NCI-H82 treated with DMSO at 0.1 percent for 48 hours (cell line): ENCODE results near the gene EBLN2.
"Not testable (repeated sequence)": the region's sequence is repeated elsewhere in the genome, so short reads cannot be mapped to it uniquely, and the experiment has no call there.

Experiments used
- DNase-seq: peaks from one replicate; lab custom pipeline; 2025; ENCODE audit not compliant: unreplicated experiment; lab: John Stamatoyannopoulos, UW

Gene EBLN2

DNA sequence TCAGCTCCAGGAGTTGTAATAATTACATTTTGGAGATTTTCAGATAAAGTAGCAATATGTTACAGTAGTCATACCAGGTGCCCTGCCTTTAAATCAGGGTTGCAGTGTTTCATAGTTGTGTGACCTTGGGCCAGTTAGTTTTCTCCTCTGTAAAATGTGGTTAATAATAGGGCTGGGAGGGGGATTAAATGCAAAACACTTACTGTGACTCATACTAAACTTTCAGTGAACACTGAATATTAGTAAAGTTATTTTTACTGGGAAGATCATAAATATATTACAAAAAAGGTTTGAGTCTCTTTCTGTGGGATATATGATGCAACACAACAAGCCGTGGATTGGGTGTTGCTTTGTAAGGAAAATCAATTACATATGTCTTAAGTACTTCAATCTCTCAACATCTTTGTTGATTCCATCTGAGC is 1.1 kb upstream of the EBLN2 start:
- DNase-seq, result no peak

DNA sequence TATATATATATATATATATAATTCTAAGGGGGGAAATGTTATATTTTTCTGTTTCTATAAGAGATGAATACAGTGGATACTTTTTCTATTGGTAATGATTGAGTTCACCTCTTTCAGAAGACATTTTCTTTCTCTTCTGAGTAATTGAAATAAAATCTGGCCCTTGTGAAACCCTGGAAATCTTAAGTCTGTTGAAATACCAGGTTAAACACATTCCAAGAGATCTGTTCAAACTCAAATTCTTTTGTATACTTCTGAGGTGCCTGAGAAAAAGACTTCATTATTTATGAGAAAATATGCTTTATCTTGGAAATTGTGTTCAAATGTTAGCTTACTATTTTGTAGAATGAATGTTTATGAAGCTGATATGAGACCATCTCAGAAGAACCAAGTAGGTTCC is 4.8 kb downstream of the EBLN2 start:
- not testable (repeated sequence) for DNase-seq

DNA sequence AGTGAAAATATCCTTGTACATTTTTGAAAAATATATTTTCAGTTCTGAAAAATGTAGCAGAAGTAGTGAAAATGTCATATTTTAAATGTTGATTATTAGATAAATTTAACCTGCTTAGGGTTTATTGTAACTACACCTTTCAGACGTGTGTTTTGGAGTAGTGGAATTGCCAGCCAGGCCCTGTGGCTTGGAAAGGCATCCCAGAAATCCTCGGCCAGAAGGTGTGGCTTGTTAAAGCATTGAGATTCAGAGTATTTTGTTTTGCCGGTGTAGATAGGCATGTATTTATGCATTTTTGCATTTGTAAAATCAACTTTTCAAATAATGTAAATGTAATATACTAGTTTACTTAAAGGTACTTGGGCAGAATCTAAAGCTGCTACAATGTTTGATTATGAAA is 7.0 kb downstream of the EBLN2 start:
- no peak for DNase-seq

DNA sequence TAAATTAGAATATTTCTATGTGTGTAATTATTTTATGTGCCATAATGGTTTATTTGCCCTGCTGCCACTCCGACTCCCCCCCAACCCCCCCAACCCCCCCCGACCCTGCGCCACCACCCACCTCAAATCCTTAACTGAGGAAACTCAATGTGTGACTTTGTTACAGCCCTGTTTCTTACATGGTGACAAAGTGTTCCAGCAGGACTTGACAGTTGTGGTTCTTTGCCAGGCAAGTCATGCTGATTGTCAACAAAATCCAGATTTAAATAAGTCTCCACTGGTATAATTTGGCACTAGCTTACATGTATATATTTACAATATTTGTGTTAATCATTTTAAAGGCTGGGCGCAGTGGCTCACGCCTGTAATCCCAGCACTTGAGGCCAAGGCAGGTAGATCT is 7.7 kb downstream of the EBLN2 start:
- no peak for DNase-seq

DNA sequence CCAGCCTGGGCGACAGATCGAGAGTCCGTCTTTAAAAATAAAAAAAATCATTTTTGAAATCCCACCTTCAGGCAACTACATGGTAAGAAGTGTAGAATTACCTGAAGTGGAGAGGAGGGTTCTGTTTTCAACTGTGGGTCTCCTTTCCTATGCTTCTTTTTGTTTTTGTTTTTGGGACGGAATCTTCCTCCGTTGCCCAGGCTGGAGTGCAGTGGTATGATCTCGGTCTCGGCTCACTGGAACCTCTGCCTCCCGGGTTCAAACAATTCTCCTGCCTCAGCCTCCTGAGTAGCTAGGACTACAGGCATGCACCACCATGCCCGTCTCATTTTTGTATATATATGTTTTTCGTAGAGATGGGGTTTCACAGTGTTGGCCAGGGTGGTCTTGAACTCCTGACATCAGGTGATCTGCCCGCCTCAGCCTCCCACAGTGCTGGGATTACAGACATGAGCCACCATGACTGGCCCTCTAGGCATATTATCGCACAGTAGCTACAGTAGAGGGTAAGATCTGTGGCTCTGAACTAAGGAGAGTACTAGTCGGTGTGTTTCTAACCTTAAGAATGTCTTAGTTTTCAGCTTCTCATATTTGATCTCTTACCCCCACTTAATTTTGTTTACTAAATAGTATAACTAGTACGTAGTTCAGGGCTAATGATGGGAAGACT is 8.5 kb downstream of the EBLN2 start:
- no peak for DNase-seq

DNA sequence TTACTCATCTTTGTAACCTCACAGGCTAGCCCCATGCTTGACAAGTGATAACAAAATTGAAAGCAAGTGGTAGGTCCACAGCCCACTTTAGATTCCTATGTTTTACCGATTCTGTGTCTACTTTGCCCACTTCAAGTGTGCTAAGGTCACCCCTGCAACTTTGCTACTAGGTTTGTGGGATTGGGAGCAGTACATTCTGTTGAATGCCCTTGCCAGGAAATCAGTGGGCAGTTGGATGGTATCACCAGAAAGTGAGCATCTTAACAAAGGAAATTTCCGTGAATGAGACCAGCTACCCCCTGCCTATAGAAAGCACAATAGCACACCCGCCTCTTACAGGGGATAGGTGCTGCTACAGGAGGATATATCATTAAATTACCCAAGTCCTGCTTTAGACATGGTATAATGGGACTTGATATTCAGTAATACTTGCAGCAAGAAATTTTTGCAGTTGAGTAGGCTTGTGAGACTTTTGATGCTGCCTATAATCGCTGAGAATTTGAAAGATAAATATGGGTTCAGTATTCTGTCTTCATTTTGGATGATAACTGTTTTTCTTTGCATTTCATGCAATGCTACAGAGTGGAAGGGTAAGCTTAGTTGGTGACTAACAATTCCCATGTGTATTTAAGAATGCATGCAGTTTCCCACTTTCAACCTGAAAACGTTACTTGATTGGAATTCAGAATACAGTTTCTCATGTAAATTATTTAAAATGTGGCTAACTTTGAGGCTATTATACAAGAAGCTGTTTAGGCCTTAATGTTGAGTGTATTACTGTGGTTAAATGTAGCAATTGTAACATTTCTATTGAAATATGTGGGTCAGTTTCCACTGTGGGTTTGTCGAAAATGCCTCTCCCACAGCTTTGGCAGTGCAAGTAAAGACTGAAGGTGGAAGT is 9.5 kb downstream of the EBLN2 start:
- DNase-seq, result no peak

DNA sequence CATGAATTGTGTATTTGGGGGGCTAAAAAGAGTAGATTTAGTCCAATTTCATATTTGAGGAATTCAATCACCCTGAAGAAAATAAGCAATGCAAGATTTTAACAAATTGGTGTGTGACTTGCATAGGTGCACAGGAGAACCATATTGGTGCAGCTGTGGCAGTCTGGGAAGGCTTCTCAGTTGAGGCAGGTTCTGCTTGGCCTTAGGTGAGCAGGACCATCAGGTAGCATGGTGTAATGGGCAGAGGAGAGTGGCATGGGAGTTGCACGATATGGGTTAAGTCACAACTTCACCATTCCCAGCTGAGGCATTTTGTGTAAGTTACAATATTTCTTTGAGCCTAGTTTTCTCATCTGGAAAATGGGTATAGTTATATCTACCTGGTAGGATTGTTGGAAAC is 10.5 kb downstream of the EBLN2 start:
- no peak for DNase-seq

DNA sequence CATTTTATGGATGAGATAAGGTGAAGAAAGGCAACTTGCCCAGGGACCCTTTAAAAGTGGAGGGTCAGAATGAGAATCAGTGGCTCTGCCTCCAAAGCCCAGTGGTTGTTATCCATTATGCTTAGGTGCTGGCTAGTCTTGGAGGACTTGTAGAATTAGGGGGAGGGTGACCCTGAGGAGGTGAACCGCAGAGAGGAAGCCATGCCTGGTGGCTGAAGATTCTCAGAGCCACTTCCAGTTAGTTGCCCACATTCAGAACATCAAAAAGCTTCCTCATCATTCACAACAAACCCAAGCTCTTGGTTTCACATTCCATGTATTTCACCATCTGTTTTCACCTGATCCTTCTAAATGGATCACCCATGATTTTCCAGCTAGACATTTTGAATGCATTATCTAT is 11.2 kb downstream of the EBLN2 start:
- DNase-seq, result no peak

DNA sequence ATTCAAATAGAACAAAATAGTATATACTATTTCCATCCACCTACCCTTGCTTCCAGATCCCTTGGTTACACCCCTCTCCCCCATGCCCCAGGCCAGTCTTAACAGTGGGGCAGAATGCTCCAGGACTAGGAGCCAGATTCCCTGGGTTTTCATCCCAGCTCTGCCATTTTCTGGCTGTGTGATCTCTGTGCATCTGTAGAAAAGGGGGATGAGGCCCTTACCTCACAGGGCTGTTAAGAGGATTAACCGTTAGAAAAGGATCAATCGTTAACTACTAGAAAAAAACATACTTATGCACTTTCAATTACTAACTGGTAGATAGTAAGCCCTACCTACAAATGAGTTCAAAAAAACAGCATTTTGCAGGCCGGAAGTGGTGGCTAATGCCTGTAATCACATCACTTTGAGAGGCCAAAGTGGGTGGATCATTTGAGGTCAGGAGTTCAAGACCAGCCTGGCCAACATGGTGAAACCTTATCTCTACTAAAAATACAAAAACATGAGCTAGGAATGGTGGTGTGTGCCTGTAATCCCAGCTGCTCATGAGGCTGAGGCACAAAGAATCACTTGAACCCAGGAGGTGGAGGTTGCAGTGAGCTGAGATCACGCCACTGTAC is 11.7 kb downstream of the EBLN2 start:
- DNase-seq, result peak; percentile 65

DNA sequence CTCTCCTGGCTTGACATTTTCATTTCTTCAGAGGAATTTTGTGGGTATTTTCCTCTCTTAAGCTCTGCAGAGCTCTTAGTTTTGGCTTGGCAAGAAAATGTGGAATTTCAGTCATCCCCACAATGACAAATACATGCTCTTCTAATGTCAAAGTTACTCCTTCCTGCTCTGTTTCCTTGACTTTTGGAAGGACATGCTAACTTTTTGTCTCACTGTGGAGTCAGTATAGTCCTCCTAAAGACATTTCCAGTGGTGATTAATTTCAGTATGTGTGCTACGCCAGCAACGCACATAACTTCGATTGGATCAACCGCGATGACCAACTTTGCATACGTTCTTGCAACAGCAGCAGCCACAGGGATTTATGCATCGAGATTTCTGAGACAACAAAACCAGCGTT is 13.3 kb downstream of the EBLN2 start:
- no peak for DNase-seq

DNA sequence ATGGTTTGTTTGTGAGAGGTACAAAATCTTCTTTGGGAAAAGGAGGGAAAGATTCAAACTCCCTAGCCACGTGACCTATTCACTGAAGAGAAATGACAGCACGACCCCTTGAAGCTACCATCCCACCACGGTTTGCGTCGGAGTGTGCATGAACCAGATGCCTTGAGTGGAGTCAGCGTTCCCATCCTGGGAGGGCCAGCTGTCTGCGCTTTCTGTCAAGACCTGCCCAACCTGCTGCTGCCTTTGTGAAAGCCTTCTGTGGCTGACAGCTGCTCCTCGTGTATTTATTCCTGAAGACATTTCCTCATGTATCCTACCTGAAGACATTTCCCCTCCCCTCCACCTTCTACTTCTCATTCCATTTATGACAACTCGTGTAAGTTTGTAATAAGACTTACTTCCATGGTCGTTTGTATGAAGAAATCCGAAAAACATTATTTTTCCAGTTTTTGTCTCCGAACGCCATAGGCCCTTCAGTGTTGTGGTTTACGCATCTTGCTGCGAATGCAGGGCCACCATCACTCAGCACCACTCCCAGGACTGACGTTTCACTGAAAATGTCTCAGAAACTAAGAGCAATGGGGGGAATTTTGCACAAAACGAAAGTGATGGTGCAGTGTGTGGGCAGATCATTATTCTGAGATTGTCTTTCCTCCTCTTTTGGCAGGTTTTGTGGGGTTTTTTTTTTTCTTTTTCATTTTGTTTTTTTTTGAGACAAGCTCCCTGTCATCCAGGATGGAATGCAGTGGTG is 18.9 kb downstream of the EBLN2 start:
- DNase-seq, result no peak

DNA sequence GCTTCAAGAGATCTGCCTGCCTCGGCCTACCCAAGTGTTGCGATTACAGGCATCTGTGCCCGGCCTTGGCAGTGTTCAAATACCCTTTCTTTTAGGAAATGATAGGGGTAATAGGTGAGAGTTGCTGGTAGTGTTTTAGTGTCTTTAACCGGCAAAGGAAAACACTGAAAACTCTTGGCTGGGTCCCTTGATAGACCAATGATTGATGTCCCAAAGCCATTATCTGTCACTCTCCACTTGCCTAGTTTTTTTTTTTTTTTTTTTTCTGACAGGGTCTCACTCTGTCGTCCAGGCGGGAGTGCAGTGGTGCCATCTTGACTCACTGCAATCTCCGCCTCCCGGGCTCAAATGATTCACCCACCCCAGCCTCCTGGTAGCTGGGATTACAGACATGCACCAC is 19.7 kb downstream of the EBLN2 start:
- DNase-seq, result no peak

DNA sequence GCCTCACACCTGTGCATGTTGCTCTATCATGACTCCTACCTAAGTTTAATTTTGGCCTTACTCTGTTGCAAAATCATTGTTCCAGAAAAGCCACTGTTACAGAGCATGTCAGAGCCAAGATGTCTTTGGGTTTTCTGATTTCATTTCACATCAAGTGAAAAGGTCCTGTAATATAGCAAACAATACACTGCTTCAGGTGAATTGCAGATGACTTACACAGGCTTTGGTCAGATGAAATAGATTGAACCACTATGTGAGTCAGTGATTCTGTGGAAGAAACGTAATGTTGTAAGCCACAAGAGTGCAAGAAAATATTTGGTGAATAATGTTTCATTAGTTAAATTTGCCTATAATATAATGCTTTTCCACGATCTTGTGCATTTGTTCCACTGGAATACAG is 22.7 kb downstream of the EBLN2 start:
- no peak for DNase-seq

DNA sequence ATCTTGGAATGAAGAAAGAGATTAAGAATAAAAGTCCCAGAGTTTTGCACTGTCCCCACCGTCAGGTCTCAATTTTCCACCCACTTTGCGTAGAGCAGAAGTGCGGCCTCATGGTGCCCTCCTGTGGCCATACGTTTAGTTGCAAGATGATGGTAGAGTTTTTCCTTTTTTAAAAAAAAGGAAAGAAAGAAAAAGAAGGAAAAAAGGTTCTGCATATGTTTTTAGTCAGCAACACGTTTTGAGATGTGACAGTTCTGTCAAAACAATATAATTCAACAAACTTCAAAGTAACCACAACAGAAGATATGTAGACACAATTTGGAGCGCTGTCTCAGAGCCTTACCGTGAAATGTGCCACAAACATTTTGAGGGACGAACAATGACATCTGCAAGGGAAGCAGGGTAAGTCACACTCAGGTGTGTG is 24.6 kb downstream of the EBLN2 start:
- no peak for DNase-seq

DNA sequence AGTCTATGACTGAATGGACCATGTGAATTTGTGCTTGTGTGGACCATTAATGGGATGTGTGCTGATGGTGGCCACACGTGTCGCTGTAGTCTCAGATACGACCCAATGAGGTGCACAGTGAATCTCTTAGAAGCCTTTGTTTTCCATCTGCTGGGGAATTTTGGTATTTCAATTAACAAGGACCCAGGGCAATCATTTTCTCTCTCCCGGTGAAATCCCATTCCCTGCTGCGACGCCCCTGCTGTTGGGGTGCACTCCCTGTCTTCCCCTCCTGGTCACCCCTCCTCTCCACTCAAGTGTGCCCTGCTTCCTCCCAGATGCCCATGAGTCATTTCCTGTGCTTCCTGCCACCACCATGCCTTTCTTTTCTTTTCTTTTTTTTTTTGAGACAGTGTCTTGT is 32.7 kb downstream of the EBLN2 start:
- peak; percentile 8 for DNase-seq

DNA sequence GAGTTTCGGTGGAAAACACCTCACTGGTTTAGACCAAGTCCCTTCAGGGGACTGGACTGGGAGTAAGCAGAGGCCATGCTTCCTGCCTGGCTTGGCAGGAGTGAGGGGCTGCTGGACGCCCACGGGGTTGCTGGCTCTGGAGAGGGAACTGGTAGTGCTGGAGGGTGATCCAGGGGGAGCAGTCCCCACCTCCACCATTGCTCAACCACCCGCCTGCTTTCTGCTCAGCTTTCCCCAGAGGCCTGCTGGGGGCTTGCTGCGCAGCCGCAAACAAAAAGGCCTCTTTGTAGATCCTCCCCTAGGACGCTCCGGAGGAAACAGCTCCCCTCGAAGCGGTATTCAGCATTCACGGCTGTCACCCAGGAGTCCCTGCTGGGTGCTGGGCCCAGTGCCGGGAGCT is 33.5 kb downstream of the EBLN2 start:
- DNase-seq, result no peak

DNA sequence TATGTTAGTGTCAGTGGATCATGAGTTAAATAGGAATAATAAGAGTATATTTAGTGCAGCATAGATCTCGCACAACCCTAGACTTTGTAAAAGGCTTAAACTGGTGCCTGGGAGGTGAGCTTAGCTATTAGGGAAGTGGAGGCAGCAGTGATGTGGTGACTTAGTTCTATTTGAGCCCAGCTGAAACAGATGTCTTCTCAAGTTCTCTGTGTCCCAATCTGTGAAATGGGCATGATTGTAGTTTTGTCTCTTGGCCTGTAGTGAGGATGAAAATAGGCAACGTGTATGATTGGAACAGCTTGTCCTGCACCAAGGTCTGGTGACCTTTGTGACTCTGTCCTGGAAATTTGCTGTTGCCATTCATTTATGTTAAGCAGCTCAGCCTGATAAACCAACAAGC is 34.7 kb downstream of the EBLN2 start:
- no peak for DNase-seq

DNA sequence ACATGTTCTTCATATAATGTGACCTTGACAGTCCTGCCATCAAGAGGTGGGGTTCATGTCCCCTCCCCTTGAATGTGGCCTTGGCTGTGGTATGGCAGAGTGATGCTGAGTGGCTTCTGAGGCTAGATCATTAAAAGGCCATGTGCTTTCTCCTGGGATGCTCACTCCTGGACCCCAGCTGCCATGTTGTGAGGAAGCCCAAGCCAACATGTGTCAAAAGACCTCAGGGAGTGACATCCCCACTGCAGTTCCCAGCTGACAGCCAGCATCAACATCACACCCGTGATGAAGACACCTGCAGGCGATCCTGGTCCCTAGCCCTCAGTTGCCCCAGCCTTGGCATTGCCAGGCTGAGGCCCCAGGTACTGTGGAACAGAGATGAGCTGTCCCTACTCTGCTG is 36.6 kb downstream of the EBLN2 start:
- no peak for DNase-seq

DNA sequence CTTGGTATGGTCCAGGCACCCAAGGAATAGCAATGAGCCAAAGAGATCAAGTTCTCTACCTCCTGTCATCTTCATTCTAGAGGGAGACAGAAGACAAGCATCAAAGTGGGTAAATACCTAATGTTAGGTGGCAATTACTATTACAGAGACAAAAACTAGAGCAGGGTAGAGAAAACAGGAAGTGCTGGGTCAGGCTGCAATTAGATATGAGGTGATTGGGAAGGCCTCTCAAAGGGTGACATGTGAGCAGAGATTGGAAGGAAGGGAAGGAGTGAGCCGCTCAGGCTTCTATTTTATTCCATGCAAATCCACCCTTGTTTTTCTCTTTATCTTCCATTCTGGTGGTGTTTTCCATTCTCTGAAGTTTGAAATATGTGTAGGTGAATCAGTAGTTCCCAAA is 37.4 kb downstream of the EBLN2 start:
- DNase-seq, result no peak

DNA sequence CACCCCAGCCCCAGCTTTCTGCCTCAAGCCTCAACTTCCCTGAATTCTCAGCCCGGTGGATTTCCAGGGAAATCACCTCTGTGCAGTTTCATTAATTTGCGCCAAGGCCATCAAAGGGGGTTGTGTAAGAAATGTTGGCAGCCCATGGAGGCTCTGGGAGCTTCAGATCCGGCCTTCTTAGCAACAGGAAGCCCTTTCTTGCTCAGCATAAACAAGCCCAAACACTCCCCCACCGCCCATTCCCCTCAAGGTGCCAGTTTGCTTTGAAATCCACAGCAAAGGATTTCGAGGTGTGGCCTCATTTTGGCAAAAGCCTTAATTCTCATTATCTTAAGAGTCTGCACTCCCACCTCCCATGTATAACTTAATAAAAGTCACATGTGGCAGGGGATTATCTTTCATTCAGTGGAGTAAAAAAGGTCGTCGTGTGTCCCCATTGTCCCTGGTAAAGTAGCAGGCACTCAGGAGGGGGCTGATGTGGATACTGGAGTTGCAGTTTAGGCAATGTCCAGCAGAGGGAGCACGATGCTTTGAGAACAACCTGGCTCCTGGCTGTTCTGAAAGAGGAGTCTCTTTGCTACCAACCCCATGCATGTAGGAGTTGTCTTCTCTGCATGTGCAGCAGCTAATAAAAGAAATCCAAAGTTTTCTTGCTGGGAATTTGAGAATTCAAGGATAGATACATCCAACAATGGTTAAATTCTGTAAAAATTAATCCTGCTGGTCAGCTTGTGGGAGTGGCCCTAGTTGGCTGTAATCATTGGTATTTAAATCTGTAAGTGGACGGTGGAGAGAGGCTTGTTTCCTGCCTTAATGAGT is 39.5 kb downstream of the EBLN2 start:
- DNase-seq, result peak; percentile 55

DNA sequence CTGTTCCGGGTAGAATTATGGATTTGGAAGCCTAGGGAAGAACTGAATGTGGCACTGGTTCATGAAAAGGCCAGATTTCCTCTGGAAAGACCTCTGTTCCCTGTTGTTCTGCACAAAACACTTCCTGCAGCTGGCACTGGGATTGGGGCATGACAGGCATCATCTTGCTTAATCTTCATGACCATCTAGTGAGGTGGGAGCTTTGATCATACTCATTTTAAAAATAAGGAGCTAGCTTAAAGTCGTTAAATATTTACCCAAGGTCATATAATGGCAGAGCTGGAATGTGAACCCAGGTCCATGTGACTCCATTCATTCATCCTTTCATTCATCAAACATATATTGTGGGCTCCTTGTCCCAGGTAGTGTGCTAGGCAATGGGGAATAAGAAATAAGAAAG is 40.4 kb downstream of the EBLN2 start:
- DNase-seq, result no peak
